Measurements from ENCODE around the gene MMP19. TPM values are rescaled to one million over a fixed set of nuclear protein-coding genes. Genes with fewer than 3 reads are reported as not detected.
A peak's percentile ranks its signal among the peaks of the same experiment; 100 is the strongest.

The MMP19 gene
- total RNA-seq, 1 donor from 2014 or later, result 0.13 TPM

DNA sequence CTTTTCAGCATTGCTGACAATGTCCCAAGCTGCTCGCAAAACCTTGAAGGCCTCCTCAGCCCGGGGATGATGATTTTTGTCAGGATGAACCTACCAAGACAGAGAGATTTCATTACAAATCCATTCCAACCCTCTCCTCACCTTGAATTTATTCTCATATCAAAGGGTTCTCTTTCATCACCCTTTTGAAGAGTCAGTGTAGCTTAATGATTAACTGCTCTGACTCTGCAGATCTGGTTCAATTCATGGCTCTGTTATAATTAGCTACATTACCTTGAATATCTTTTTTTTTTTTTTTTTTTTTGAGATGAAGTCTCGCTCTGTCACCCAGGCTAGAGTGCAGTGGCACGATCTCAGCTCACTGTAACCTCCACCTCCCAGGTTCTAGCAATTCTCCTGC lies 19.3 kb downstream of the MMP19 start:
- H3K4me1 Mint-ChIP-seq, result peaks cover 34% of the 10 kb centered on the region
- Histone ChIP-seq H3K27ac (no peak overlapping the region), H3K9ac (no peak overlapping the region), H3K4me1 (peaks cover 10% of the 10 kb centered on the region), H3K36me3 (peaks cover 5% of the 10 kb centered on the region), H3F3A (ENCODE audit: low read depth) (peaks cover 65% of the 10 kb centered on the region), H3K9me3 (ENCODE audit: low read depth) (no peaks in the 10 kb centered on the region), H3K4me3 (no peak overlapping the region), H3K79me2 (ENCODE audit: low read depth) (peaks cover 61% of the 10 kb centered on the region), H3K4me2 (no peak overlapping the region), H4K20me1 (ENCODE audit: low read depth) (peaks cover 10% of the 10 kb centered on the region), H3K27me3 (no peaks in the 10 kb centered on the region), H2AFZ (replicated peaks) (no peak overlapping the region)
- no peak for DNase-seq (ENCODE audit: low spot score)
- TF ChIP-seq, protein P1, sequence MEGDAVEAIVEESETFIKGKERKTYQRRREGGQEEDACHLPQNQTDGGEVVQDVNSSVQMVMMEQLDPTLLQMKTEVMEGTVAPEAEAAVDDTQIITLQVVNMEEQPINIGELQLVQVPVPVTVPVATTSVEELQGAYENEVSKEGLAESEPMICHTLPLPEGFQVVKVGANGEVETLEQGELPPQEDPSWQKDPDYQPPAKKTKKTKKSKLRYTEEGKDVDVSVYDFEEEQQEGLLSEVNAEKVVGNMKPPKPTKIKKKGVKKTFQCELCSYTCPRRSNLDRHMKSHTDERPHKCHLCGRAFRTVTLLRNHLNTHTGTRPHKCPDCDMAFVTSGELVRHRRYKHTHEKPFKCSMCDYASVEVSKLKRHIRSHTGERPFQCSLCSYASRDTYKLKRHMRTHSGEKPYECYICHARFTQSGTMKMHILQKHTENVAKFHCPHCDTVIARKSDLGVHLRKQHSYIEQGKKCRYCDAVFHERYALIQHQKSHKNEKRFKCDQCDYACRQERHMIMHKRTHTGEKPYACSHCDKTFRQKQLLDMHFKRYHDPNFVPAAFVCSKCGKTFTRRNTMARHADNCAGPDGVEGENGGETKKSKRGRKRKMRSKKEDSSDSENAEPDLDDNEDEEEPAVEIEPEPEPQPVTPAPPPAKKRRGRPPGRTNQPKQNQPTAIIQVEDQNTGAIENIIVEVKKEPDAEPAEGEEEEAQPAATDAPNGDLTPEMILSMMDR (IDR thresholded peaks at IDR 0.05), result no peak
- TF ChIP-seq EZH2 (IDR thresholded peaks at IDR 0.05) (no peak), EZH2phosphoT487 (IDR thresholded peaks at IDR 0.05) (no peak)
- no peaks in the 10 kb centered on the region for H3K27me3 Mint-ChIP-seq (ENCODE audit: insufficient read depth, low read depth)
- peaks cover 23% of the 10 kb centered on the region for H3K36me3 Mint-ChIP-seq
- no peaks in the 10 kb centered on the region for H3K9me3 Mint-ChIP-seq
- H3K4me3 Mint-ChIP-seq, result no peak overlapping the region
- no peak overlapping the region for H3K27ac Mint-ChIP-seq

DNA sequence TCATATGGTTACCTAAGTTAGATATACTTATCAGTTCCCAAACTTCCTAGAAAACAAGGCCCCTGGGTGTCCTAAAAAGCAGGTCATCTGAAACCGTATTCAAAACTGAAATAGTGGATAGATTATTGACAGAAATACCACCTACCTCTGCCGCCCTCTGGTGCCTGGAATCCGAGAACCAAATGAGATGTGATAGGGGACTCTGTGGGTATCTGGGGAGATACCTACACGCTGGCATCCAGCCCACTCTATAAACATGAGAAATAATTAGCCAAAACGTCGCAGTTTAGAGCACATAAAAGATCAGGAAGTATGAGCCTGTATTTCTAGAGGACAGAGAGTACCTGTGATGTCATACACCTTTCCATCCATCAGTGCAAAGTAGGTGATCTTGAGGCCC lies 20.5 kb downstream of the MMP19 start:
- Mint-ChIP-seq H3K36me3 (peaks cover 18% of the 10 kb centered on the region), H3K27me3 (ENCODE audit: insufficient read depth, low read depth) (no peaks in the 10 kb centered on the region), H3K4me3 (no peak overlapping the region), H3K9me3 (no peaks in the 10 kb centered on the region), H3K4me1 (peaks cover 25% of the 10 kb centered on the region), H3K27ac (no peak overlapping the region)
- Histone ChIP-seq H3K27me3 (no peaks in the 10 kb centered on the region), H3K27ac (peak overlapping the region; percentile 21), H3K9ac (no peak overlapping the region), H3K79me2 (ENCODE audit: low read depth) (peaks cover 57% of the 10 kb centered on the region), H3K4me2 (no peak overlapping the region), H4K20me1 (ENCODE audit: low read depth) (peaks cover 13% of the 10 kb centered on the region), H3K9me3 (ENCODE audit: low read depth) (no peaks in the 10 kb centered on the region), H3K4me1 (peaks cover under 1% of the 10 kb centered on the region), H2AFZ (replicated peaks) (no peak overlapping the region), H3K4me3 (no peak overlapping the region), H3K36me3 (peaks cover 5% of the 10 kb centered on the region), H3F3A (ENCODE audit: low read depth) (peaks cover 54% of the 10 kb centered on the region)
- DNase-seq (ENCODE audit: low spot score), result peak; percentile 28
- no peak for TF ChIP-seq EZH2phosphoT487 (IDR thresholded peaks at IDR 0.05)
- TF ChIP-seq, protein P1 (IDR thresholded peaks at IDR 0.05), result peak; percentile 52

DNA sequence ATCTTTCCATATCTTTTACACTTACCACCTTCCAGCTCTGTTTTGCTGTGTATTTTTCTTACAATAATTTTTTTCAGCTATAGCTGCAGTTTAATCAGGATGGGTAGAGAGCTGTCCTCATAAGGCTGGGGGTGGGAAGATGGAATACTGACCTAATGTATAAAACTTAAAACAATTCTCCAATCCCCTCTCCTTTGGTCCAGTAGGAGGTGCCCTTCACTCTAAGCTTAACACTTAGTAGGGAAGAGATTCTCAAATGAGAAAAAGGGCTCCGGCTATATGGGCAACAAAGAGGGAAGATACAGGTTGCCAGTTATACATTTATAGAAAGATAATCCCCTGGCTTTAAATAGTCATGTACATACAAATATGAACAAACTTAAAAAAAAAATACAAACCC lies 22.1 kb downstream of the MMP19 start:
- H3K9ac ChIP-seq, result no peak overlapping the region
- peaks cover 57% of the 10 kb centered on the region for H3K79me2 ChIP-seq (ENCODE audit: low read depth)
- H3K4me2 ChIP-seq, result no peak overlapping the region
- DNase-seq (ENCODE audit: low spot score), result no peak
- peaks cover 8% of the 10 kb centered on the region for H3K4me1 ChIP-seq
- no peak overlapping the region for H2AFZ ChIP-seq (replicated peaks)
- H3K27me3 ChIP-seq, result no peaks in the 10 kb centered on the region
- peaks cover 54% of the 10 kb centered on the region for H3F3A ChIP-seq (ENCODE audit: low read depth)
- H3K9me3 ChIP-seq (ENCODE audit: low read depth), result no peaks in the 10 kb centered on the region
- H3K4me3 ChIP-seq, result no peak overlapping the region
- H3K36me3 Mint-ChIP-seq, result peaks cover 18% of the 10 kb centered on the region
- H3K27me3 Mint-ChIP-seq (ENCODE audit: insufficient read depth, low read depth), result no peaks in the 10 kb centered on the region
- no peaks in the 10 kb centered on the region for H3K9me3 Mint-ChIP-seq
- no peak for TF ChIP-seq EZH2phosphoT487 (IDR thresholded peaks at IDR 0.05)
- TF ChIP-seq, protein P1 (IDR thresholded peaks at IDR 0.05), result peak; percentile 39
- no peak overlapping the region for H3K27ac Mint-ChIP-seq
- H3K27ac ChIP-seq, result no peak overlapping the region
- peaks cover 24% of the 10 kb centered on the region for H4K20me1 ChIP-seq (ENCODE audit: low read depth)
- no peak overlapping the region for H3K4me3 Mint-ChIP-seq
- peaks cover 9% of the 10 kb centered on the region for H3K36me3 ChIP-seq
- peaks cover 25% of the 10 kb centered on the region for H3K4me1 Mint-ChIP-seq

Measured in neural progenitor cell (in vitro differentiated cells).